ENCODE measurements around the gene URAD.

URAD gene

DNA sequence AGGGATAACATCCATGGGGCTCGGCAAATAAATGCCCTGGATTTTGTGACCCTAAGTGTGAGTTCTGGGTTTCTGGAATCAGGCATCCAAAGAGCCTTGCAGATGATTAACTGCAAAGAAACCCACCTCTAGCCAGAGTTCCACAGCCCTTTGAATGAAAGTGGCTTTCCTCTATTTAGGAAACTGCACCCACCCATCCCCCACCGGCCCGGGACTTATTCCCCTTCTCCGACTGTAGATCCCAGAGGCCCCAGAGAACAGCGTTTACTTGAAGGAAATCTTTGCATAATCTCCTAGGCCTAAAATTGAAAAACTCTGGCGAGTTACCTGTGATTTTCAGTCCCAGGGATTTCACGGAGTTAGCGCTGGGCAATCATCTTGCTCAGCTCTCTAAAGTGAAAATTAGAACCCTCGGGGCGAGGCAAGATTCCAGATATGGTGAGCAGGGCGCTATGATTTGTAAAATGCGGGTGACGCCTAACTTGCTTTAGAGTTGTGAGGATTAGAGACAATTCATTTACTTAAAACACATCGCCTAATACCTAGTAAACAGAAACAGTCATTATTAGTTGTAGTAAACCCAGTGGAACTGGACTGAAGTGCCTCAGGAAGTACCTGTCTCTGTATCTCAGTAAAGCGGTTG lies 9.4 kb downstream of the URAD start:
- TF ChIP-seq, protein P1, sequence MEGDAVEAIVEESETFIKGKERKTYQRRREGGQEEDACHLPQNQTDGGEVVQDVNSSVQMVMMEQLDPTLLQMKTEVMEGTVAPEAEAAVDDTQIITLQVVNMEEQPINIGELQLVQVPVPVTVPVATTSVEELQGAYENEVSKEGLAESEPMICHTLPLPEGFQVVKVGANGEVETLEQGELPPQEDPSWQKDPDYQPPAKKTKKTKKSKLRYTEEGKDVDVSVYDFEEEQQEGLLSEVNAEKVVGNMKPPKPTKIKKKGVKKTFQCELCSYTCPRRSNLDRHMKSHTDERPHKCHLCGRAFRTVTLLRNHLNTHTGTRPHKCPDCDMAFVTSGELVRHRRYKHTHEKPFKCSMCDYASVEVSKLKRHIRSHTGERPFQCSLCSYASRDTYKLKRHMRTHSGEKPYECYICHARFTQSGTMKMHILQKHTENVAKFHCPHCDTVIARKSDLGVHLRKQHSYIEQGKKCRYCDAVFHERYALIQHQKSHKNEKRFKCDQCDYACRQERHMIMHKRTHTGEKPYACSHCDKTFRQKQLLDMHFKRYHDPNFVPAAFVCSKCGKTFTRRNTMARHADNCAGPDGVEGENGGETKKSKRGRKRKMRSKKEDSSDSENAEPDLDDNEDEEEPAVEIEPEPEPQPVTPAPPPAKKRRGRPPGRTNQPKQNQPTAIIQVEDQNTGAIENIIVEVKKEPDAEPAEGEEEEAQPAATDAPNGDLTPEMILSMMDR (IDR thresholded peaks at IDR 0.05; ENCODE audit: low read depth, low read length): no peak
- Histone ChIP-seq H3K4me1 (no peaks in the 10 kb centered on the region), H3K4me3 (ENCODE audit: low read depth, low read length) (no peak overlapping the region), H3K36me3 (no peaks in the 10 kb centered on the region), H3K27me3 (peaks cover 98% of the 10 kb centered on the region), H3K9me3 (no peaks in the 10 kb centered on the region)
- no peak for DNase-seq

DNA sequence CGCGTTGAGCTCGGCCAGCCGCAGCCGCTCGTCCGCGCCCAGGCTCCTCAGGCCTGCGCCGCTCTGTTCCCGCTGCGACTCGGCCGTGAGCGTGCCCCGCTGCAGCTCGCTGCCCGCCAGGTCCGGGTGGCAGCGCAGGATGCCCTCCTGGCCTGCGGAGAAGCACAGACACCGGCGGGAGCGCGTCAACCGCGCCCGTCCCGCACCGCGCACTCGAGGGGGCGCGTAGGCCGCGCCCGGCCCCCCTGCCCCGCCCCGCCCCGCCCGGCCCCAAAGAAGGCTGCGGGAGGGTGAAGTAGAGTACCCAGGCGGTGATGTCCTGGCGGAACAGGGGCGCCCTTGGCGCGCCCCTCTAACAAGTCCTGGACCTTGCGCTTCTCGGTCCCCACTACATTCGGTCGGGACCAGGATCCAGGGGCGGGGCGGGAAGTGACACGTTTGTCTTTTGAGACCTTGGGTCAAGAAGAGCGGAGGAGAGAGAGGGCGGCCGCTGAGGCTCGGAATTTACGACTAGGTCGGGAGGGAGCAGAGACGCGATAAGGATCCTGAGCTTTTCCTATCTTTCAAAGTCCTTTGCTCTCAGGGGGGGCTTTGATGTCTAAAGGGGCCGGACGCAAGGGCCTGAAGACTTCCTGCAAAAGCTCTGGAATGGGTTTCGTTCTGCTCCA lies 10.1 kb downstream of the URAD start:
- Histone ChIP-seq H3K4me3 (ENCODE audit: low read depth, low read length) (no peak overlapping the region), H3K4me1 (no peaks in the 10 kb centered on the region), H3K36me3 (no peaks in the 10 kb centered on the region), H3K9me3 (no peaks in the 10 kb centered on the region), H3K27me3 (peaks cover 100% of the 10 kb centered on the region)
- TF ChIP-seq, protein P1 (IDR thresholded peaks at IDR 0.05; ENCODE audit: low read depth, low read length): no peak
- DNase-seq: no peak

DNA sequence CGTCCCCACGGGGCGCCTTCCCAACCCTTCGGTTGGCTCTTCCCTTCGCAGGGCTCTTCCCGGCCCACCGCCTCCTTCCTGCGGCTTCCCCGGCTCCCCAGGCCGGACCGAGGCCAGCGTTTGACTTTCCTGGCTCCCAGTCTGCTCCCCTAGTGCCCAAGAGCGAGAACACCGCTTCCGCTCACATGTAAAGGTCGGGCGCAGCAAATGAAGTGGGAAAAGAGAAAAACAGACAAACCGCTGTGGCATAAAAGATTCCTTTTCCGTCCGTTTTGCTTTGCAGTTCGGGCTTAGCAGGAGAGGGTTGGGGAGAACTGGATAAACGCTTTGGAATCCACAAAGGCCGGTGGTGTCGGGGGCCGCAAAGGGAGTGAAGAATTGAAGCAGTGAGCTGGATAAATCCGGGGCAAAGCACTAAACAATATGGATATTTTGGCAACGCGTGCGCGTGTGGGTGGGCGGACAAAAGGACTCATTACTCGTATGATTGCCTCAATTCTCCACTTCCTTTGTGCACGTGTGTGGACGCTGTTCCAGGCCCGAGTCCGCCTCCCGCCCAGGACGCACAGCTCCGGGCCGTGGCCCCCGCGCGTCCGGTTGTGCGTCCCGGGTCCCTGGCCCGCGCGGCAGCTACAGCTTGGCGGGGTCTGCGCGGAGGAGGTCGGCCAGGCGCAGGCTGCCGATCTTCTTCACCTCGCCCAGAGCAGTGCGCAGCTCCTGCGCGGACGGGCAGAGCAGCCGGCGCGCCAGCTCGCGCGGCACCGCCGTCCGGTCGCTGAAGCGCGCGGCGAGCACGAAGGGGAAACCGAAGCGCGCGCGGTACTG lies 10.8 kb downstream of the URAD start:
- H3K4me3 ChIP-seq (ENCODE audit: low read depth, low read length): no peak overlapping the region
- H3K9me3 ChIP-seq: no peaks in the 10 kb centered on the region
- no peaks in the 10 kb centered on the region for H3K4me1 ChIP-seq
- TF ChIP-seq, protein P1 (IDR thresholded peaks at IDR 0.05; ENCODE audit: low read depth, low read length): no peak
- peaks cover 100% of the 10 kb centered on the region for H3K27me3 ChIP-seq
- no peaks in the 10 kb centered on the region for H3K36me3 ChIP-seq
- no peak for DNase-seq

DNA sequence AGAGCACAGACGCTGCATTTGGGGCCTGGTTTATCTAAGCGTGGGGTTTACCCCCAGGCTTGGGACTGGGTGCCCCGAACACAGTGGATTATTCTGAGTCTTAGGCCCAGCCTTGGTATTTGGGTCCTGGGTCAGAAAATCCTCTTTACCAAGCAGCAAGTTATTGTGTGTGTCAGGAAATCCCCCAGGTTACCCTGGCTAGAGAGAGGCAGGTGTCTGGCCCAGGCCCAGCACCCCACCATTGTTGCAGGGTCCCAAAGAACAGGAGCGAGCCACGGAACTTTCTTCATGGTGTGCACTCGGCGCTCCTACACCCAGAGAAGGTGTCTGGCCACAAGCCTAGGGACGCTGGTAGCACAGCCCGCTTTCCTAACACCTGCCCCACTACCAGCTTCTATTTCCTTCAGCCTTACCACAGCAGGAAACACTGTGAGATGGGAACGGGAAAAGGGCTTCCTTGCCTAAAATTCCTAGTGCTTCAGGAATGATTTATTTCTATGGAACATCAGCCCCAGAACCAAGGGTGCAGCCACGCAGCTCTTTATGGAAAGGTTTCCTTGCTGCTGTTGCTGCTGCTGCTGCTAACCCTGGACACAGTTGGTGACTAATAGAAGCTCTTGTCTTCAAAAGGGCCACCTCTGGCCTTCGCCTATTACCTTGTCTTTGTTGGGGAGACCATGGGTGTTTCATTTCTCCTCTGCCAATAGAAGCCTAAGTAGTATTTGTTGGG lies 12.0 kb downstream of the URAD start:
- peaks cover 100% of the 10 kb centered on the region for H3K27me3 ChIP-seq

DNA sequence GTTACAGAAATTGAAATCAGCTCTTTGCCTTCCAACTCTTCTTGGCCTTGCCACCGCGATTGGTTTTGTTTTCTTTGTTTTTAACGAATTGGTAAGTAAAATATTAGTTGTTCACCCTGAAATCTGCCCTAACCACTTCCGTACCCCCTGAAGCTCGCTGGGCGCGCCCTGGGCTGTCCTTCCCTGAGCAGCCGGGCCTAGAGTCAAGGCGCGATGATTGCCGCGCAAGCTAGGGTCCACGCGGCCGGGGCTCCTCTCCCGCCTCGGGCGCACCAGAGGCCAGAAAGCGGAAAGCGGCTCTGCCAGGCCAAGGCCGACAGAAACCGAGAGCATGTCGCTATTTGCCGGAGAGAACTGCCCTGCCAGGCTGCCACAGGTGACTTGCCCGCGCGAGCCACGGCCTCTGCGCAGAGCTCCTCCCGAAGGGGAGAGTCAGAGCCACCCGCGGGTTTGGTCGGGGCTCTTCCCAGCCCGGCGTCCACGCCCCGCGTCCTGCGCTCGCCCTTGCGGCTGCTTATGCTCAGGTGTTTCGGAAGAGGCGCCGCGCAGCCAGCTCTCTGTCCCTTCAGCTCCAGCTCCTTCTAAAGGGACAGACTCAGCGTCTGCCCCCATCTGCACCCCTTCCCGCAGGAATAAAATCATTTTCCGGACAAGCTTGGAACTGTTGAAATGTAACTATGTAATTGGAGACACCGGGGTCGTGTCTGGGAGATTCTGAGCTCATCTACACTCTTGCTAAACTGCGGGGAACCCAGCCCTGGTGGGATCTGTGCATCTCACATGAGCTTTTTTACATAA lies 12.7 kb downstream of the URAD start:
- H3K36me3 ChIP-seq: no peaks in the 10 kb centered on the region
- TF ChIP-seq, protein P1 (IDR thresholded peaks at IDR 0.05; ENCODE audit: low read depth, low read length): no peak
- no peak for DNase-seq
- no peaks in the 10 kb centered on the region for H3K4me1 ChIP-seq
- H3K9me3 ChIP-seq: no peaks in the 10 kb centered on the region
- H3K27me3 ChIP-seq: peaks cover 100% of the 10 kb centered on the region
- H3K4me3 ChIP-seq (ENCODE audit: low read depth, low read length): no peak overlapping the region

More for the DNA sequence above, 12.0 kb downstream of the URAD start:
- Histone ChIP-seq H3K4me3 (ENCODE audit: low read depth, low read length) (no peak overlapping the region), H3K4me1 (no peaks in the 10 kb centered on the region), H3K9me3 (no peaks in the 10 kb centered on the region), H3K36me3 (no peaks in the 10 kb centered on the region)
- TF ChIP-seq, protein P1 (IDR thresholded peaks at IDR 0.05; ENCODE audit: low read depth, low read length): no peak
- DNase-seq: no peak

All from BE2C (cell line).